GM12878 (cell line): ENCODE data around the gene SYNGR3. TPM values are rescaled to one million over a fixed set of nuclear protein-coding genes. Genes with fewer than 3 reads are reported as not detected.
A peak's percentile ranks its signal among the peaks of the same experiment; 100 is the strongest.

Experiments used
- ATAC-seq: fragments of 200-7000 bp; cut with Tn5 transposase; 3 replicates; pipeline ENCODE4 v1.9.1; 2020; ENCODE audit warnings: mild to moderate bottlenecking, moderate library complexity
- BruUV-seq: library from RNA; stranded (reverse); fragments of 400-500 nt; replicated peaks from 2 replicates; lab custom pipeline; 2021; lab: Mats Ljungman, UMichigan
- CTCF ChIA-PET: fragments of 300-600 bp; sonication (Branson Sonifier 250); formaldehyde crosslinking; extraction: SDS; loops from one replicate; lab custom pipeline; 2021; ENCODE audit warnings: inconsistent platforms; lab: Yijun Ruan, JAX
- POLR2A ChIA-PET: fragments of 350-600 bp; formaldehyde crosslinking; extraction: SDS; loops from one replicate; lab custom pipeline; 2021; ENCODE audit warnings: inconsistent platforms; lab: Charles Lee
- RAD21 ChIA-PET: fragments of 300-600 bp; sonication (Branson Sonifier 250); formaldehyde crosslinking; loops from one replicate; lab custom pipeline; 2023; ENCODE audit warnings: antibody characterized with exemption; ENCODE audit not compliant: unreplicated experiment; lab: Charles Lee
- SMC1A ChIA-PET: fragments of 300-600 bp; sonication (Branson Sonifier 250); formaldehyde crosslinking; loops from one replicate; lab custom pipeline; 2023; ENCODE audit not compliant: unreplicated experiment, uncharacterized antibody; lab: Charles Lee
- DNase-seq: peaks from one replicate; pipeline ENCODE4 v3.0.0-alpha.2; 2011; ENCODE audit warnings: low read depth, low spot score
- FAIRE-seq: peaks from 3 replicates; lab custom pipeline; 2011; peaks lifted over from hg19 to GRCh38; lab: Jason Lieb, UNC
- H2AFZ ChIP-seq: 2 replicates; pipeline ENCODE4 v1.6.0; 2011; ENCODE audit warnings: low read depth, low read length, control low read depth; ENCODE audit not compliant: control insufficient read depth
- H3K27ac ChIP-seq: 2 replicates; pipeline ENCODE4 v1.5.1; 2011; ENCODE audit warnings: control low read depth; ENCODE audit not compliant: control insufficient read depth, insufficient read depth
- H3K27me3 ChIP-seq, 2 experiments: replicated peaks in 1 of 2; 2 replicates each; pipeline versions ENCODE4 v1.6.0 to v1.6.1; 2011; ENCODE audit warnings: low read length in 1 of 2; ENCODE audit not compliant: control insufficient read depth in 2 of 2, insufficient read depth in 2 of 2
- H3K36me3 ChIP-seq, 2 experiments: 2 replicates each; pipeline ENCODE4 v1.5.1; 2011; ENCODE audit warnings: low read length in 1 of 2; ENCODE audit not compliant: control insufficient read depth in 2 of 2, insufficient read depth in 2 of 2
- H3K4me1 ChIP-seq: 2 replicates; pipeline ENCODE4 v1.6.1; 2011; ENCODE audit warnings: mild to moderate bottlenecking, low read length, moderate library complexity, mixed read lengths; ENCODE audit not compliant: control insufficient read depth, insufficient read depth
- H3K4me2 ChIP-seq: 2 replicates; pipeline ENCODE4 v1.6.0; 2011; ENCODE audit warnings: control low read depth; ENCODE audit not compliant: control insufficient read depth, insufficient read depth
- H3K4me3 ChIP-seq: fragments of 200-600 bp; sonication (generic); 2 replicates; pipeline ENCODE4 v1.5.1; 2016
- H3K79me2 ChIP-seq: 2 replicates; pipeline ENCODE4 v1.6.0; 2011; ENCODE audit warnings: low read length; ENCODE audit not compliant: control insufficient read depth, insufficient read depth
- H3K9ac ChIP-seq: 2 replicates; pipeline ENCODE4 v1.8.0; 2011; ENCODE audit warnings: low read length, control low read depth, mixed read lengths; ENCODE audit not compliant: control insufficient read depth, insufficient read depth
- H3K9me3 ChIP-seq: replicated peaks from 3 replicates; pipeline ENCODE4 v1.5.1; 2011; ENCODE audit warnings: mild to moderate bottlenecking, low read length; ENCODE audit not compliant: control insufficient read depth, insufficient read depth
- H4K20me1 ChIP-seq: 2 replicates; pipeline ENCODE4 v1.6.0; 2011; ENCODE audit not compliant: control insufficient read depth, insufficient read depth
- BRCA1 ChIP-seq: IDR thresholded peaks from 2 replicates; pipeline ENCODE4 v1.6.1; 2011; ENCODE audit warnings: low read depth, low read length, improper control_type of control experiment
- CHD1 ChIP-seq: IDR thresholded peaks from 2 replicates; pipeline ENCODE4 v1.6.1; 2012; ENCODE audit warnings: low read depth, low read length, improper control_type of control experiment
- EED ChIP-seq: sonication (generic); IDR thresholded peaks from 2 replicates; pipeline ENCODE4 v1.6.1; 2016; ENCODE audit warnings: antibody characterized with exemption, low read depth
- ETV6 ChIP-seq, 2 experiments: fragments of 450-650 bp in 1 of 2; IDR thresholded peaks in 1 of 2; conservative IDR thresholded peaks in 1 of 2; 2 replicates each; pipeline ENCODE4 v1.6.1; 2014; ENCODE audit warnings: antibody characterized with exemption in 1 of 2, borderline replicate concordance in 1 of 2, low read depth in 1 of 2, mild to moderate bottlenecking in 1 of 2, moderate library complexity in 1 of 2
- FOS ChIP-seq: IDR thresholded peaks from 3 replicates; pipeline ENCODE4 v1.6.1; 2011; ENCODE audit warnings: borderline replicate concordance; ENCODE audit not compliant: insufficient read length; ENCODE audit errors: extremely low read depth
- GATAD2B ChIP-seq: fragments of 450-650 bp; conservative IDR thresholded peaks from 2 replicates; pipeline ENCODE4 v1.6.1; 2017; ENCODE audit warnings: low read depth, mild to moderate bottlenecking, moderate library complexity
- HDAC6 ChIP-seq: fragments of 200-600 bp; sonication (generic); IDR thresholded peaks from one replicate; pipeline ENCODE4 v1.8.0; 2017; ENCODE audit warnings: antibody characterized with exemption; ENCODE audit not compliant: unreplicated experiment
- JUNB ChIP-seq: IDR thresholded peaks from 2 replicates; pipeline ENCODE4 v1.6.1; 2016; ENCODE audit warnings: antibody characterized with exemption, mild to moderate bottlenecking
- KDM1A ChIP-seq: fragments of 200-600 bp; sonication (generic); IDR thresholded peaks from 2 replicates; pipeline ENCODE4 v1.6.1; 2016; ENCODE audit warnings: borderline replicate concordance
- MXI1 ChIP-seq: fragments of 150-350 bp; IDR thresholded peaks from 2 replicates; pipeline ENCODE4 v1.6.1; 2011; ENCODE audit warnings: low read depth, mild to moderate bottlenecking, inconsistent platforms, low read length, improper control_type of control experiment
- NFXL1 ChIP-seq: fragments of 450-650 bp; IDR thresholded peaks from 2 replicates; pipeline ENCODE4 v1.6.1; 2017; ENCODE audit warnings: antibody characterized with exemption, mild to moderate bottlenecking, borderline replicate concordance
- NFYB ChIP-seq: IDR thresholded peaks from 2 replicates; pipeline ENCODE4 v1.6.1; 2011; ENCODE audit warnings: low read depth, mild to moderate bottlenecking, low read length, improper control_type of control experiment, moderate library complexity; ENCODE audit not compliant: insufficient read depth
- SIX5 ChIP-seq: IDR thresholded peaks from 2 replicates; pipeline ENCODE4 v1.6.1; 2011; ENCODE audit warnings: mild to moderate bottlenecking, low read depth, low read length, moderate library complexity; ENCODE audit not compliant: severe bottlenecking
- SP1 ChIP-seq: IDR thresholded peaks from one replicate; pipeline ENCODE4 v1.6.1; 2011; ENCODE audit warnings: low read depth, low read length
- ZZZ3 ChIP-seq: IDR thresholded peaks from 2 replicates; pipeline ENCODE4 v1.6.1; 2011; ENCODE audit warnings: low read depth; ENCODE audit not compliant: control insufficient read depth, insufficient read length
- WGBS: methylation state at CpG from one replicate; pipeline ENCODE4 v1.1.6; 2016; ENCODE audit warnings: low lambda C conversion rate; ENCODE audit not compliant: insufficient replicate concordance, insufficient coverage; ENCODE audit errors: missing lambda C conversion rate; 5-methylcytosine and 5-hydroxymethylcytosine counted together
- in situ Hi-C: fragments of 300-500 bp; cut with MboI; formaldehyde crosslinking; loops from 9 replicates; pipeline ENCODE4 v1.14.3; 2018; ENCODE audit warnings: mixed read lengths
- intact Hi-C: fragments of 100-400 bp; cut with micrococcal nuclease; formaldehyde crosslinking; loops from one replicate; pipeline ENCODE4 v1.14.2; 2022; ENCODE audit not compliant: unreplicated experiment
- polyA plus RNA-seq, 11 experiments: library from polyadenylated mRNA; depleted of rRNA in 4 of 11; unstranded in 6 of 11; stranded (reverse) in 5 of 11; fragments of >200 nt; fragmentation: Nextera tagmentation in 4 of 11; fragmentation: Illumina TruSeq in 1 of 11; extraction: Ambion mirVana in 4 of 11; extraction: Trizol in 1 of 11; gene quantifications; 1 replicate in 1 of 11; 2 replicates in 10 of 11; pipeline versions ENCODE4 v1.2.1 to v1.2.3, GENCODE V29; 2011 to 2016; ENCODE audit warnings: inconsistent platforms in 2 of 11, missing spikeins in 2 of 11, low read depth in 1 of 11
- total RNA-seq, 4 experiments: library from RNA; depleted of rRNA in 3 of 4; stranded (reverse); fragments of >200 nt in 3 of 4; fragmentation: Illumina TruSeq in 1 of 4; extraction: Trizol in 1 of 4; gene quantifications; 2 replicates each; pipeline versions ENCODE4 v1.2.1 to v1.2.3, GENCODE V29; 2013 to 2021
- TF ChIP-seq, protein P1 (sequence below): fragments of 150-350 bp; IDR thresholded peaks from 2 replicates; pipeline ENCODE4 v1.6.1; 2014; ENCODE audit warnings: mild to moderate bottlenecking, low read depth, low read length
- TF ChIP-seq, protein P2 (sequence below): fragments of 450-650 bp; conservative IDR thresholded peaks from 2 replicates; pipeline ENCODE4 v1.6.1; 2017; ENCODE audit warnings: mild to moderate bottlenecking, moderate library complexity

SYNGR3 gene
- total and polyA plus RNA-seq, 10 of the 15 experiments (the other 5 are each of a cell fraction or from before 2014, with no cell fraction given): 1.2 to 18.1 (median 6.6) TPM

DNA sequence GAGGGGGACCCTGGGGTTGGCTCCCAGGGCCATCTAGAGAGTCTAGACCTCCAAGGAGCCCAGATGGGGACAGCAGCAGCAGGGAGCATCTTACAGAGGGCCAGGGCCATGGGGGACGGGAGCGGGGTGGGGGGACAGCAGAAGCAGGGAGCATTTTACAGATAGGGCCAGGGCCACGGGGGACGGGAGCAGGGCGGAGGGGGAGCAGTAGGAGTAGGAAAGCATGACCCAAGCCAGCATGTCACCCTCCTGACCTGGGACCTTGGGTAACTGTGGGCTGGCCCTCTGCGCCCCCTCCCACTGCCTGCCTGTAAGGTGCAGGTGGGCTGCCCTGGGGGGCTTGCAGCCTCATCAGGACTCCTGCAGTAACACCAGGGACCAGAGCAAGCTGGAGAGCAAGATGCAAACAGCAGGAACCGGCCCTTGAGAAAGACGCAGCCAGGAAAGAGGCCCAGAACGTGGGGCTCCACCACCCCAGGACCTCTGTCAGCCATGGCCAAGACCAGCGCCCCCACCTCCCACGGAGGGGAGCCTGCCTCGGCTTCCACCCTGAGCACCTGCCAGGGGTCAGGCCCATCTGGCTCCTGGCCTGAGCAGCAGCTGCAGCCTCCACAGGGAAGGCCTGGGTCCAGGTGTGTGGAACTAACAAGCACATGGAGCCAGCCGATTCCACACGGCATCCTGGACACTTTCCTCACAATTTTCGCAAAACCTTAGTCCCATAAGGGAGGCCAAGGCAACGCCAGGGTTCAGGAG, 17.5 kb downstream of the SYNGR3 start:
- TF ChIP-seq HDAC6: no peak
- TF ChIP-seq NFYB: no peak
- TF ChIP-seq ZZZ3: no peak
- no peak for TF ChIP-seq JUNB
- no peak for TF ChIP-seq MXI1
- TF ChIP-seq BRCA1: no peak
- no peak for TF ChIP-seq SP1
- TF ChIP-seq FOS: no peak
- no peak for TF ChIP-seq ETV6 (conservative IDR thresholded peaks at IDR 0.05 in 1 of 2, IDR thresholded peaks at IDR 0.05 in 1 of 2; ENCODE audit: borderline replicate concordance in 1 of 2, low read depth in 1 of 2)
- TF ChIP-seq, protein P1, sequence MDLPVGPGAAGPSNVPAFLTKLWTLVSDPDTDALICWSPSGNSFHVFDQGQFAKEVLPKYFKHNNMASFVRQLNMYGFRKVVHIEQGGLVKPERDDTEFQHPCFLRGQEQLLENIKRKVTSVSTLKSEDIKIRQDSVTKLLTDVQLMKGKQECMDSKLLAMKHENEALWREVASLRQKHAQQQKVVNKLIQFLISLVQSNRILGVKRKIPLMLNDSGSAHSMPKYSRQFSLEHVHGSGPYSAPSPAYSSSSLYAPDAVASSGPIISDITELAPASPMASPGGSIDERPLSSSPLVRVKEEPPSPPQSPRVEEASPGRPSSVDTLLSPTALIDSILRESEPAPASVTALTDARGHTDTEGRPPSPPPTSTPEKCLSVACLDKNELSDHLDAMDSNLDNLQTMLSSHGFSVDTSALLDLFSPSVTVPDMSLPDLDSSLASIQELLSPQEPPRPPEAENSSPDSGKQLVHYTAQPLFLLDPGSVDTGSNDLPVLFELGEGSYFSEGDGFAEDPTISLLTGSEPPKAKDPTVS: no peak
- no peak for TF ChIP-seq GATAD2B
- TF ChIP-seq CHD1: no peak
- TF ChIP-seq EED: no peak
- TF ChIP-seq NFXL1: no peak
- no peak for TF ChIP-seq KDM1A
- no peak for TF ChIP-seq SIX5
- TF ChIP-seq, protein P2, sequence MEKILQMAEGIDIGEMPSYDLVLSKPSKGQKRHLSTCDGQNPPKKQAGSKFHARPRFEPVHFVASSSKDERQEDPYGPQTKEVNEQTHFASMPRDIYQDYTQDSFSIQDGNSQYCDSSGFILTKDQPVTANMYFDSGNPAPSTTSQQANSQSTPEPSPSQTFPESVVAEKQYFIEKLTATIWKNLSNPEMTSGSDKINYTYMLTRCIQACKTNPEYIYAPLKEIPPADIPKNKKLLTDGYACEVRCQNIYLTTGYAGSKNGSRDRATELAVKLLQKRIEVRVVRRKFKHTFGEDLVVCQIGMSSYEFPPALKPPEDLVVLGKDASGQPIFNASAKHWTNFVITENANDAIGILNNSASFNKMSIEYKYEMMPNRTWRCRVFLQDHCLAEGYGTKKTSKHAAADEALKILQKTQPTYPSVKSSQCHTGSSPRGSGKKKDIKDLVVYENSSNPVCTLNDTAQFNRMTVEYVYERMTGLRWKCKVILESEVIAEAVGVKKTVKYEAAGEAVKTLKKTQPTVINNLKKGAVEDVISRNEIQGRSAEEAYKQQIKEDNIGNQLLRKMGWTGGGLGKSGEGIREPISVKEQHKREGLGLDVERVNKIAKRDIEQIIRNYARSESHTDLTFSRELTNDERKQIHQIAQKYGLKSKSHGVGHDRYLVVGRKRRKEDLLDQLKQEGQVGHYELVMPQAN: no peak
- Histone ChIP-seq H3K4me3 (peak overlapping the region; percentile 100), H3K9ac (peak overlapping the region; percentile 92), H2AFZ (no peak overlapping the region), H4K20me1 (peaks cover 6% of the 10 kb centered on the region), H3K4me2 (peak overlapping the region; percentile 98), H3K27ac (peak overlapping the region; percentile 89), H3K79me2 (peaks cover 67% of the 10 kb centered on the region), H3K36me3 (peaks cover 0 to 16% of the 10 kb centered on the region in 2 experiments; a peak in 2 of 4 replicates), H3K9me3 (no peaks in the 10 kb centered on the region), H3K27me3 (no peaks in the 10 kb centered on the region), H3K4me1 (peaks cover 22% of the 10 kb centered on the region)
- ChIA-PET POLR2A (interaction anchor here (1.0 to 2.2 kb wide), 3 partner anchors 11 to 147 kb away, joined by 3 to 14 read pairs (median 8); partner anchors contain the start of gene TRAF7), RAD21 (interaction anchor here (1.0 to 1.3 kb wide), 2 partner anchors 16 to 43 kb away, joined by 3 read pairs; partner anchors contain the start of gene RPS2), CTCF (interaction anchor here (0.9 to 1.4 kb wide), 3 partner anchors 15 to 133 kb away, joined by 3 to 8 read pairs (median 3); no protein-coding TSS in a partner anchor), SMC1A (interaction anchor here (1.2 to 1.9 kb wide), 2 partner anchors 26 to 40 kb away, joined by 3 to 5 read pairs; partner anchors contain the start of genes NOXO1, NTHL1 and TSC2)
- BruUV-seq: no TSS peak
- DNase-seq (no peak), FAIRE-seq (no peak), ATAC-seq (no peak)
- WGBS: 30% methylated on average over 11 of the region's 16 CpGs
- in situ Hi-C loops (no loop called here), intact Hi-C loops (loop anchor here (5.0 kb wide), 1 partner anchor 145 kb away; no protein-coding TSS in a partner anchor)
